ENCODE results near the gene TRPV4.

- TF ChIP-seq SIN3A (IDR thresholded peaks at IDR 0.05; ENCODE audit: borderline replicate concordance, insufficient read depth, low read depth, low read length) = no peak
- no peak for TF ChIP-seq CTCF (IDR thresholded peaks at IDR 0.05)
These were observed 32.7 kb downstream of the TRPV4 start for GRCh38 chr12:109800536-109800935.

Data from Panc1 (cell line).